Uterus (tissue), 2 donors: ENCODE results near the gene HMX1.

Experiments
- POLR2A ChIP-seq, 2 donors: fragments of 450-650 bp; IDR thresholded peaks; one replicate each; pipeline ENCODE4 v1.6.1; 2016; ENCODE audit warnings: antibody characterized with exemption in 2 of 2, mild to moderate bottlenecking in 1 of 2, moderate library complexity in 1 of 2
- TF ChIP-seq, protein P1 (sequence below), 4 experiments: fragments of 200-600 bp in 2 of 4; fragments of 450-650 bp in 2 of 4; sonication (generic) in 2 of 4; IDR thresholded peaks; one replicate each; pipeline ENCODE4 v1.5.1; 2016 to 2019; ENCODE audit warnings: antibody characterized with exemption in 4 of 4, mild to moderate bottlenecking in 2 of 4, moderate library complexity in 1 of 4

DNA sequence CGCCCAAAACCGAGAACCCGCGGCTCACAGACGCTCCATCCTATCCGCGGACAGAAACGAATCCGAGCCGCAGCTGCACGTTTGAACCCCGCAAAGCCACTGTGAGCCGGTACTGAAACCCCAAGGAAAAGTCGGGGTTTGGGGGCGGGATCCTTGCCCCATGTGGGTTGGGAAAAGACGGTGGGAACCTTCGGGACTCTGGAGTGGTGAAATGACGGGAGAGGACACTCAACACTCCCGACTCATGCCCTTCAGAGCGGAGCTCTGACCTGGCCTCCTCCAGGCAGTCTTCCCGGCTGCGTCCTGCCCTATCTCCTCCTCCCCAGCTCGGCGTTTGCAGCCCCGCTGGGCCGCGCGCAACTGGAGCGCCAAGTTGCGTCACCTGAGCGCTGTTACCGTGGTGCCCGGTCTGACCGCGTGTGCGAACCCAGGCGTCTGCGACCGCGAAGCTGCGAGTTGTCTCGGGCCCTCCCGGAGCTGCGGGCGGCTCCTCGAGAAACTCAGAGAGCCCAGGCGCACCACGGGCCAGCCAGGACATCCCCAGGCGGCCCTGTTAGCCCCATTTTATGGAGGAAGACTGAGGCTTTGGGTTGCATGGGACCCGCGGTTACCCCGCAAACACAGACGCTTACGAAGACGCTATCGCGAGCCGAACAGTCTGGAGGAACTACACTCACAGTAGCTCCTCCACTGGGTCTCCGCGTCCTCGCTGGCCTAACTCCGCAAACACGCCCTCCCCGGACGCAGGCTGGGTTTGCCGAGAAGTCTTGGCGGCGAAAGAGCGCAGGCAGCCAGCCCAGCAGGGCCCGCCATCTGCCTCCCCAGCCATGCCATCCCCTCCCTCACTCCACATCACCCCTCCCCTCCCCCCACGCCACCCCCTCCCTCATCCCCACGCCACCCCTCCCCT is 20.3 kb upstream of the HMX1 start:
- TF ChIP-seq, protein P1, sequence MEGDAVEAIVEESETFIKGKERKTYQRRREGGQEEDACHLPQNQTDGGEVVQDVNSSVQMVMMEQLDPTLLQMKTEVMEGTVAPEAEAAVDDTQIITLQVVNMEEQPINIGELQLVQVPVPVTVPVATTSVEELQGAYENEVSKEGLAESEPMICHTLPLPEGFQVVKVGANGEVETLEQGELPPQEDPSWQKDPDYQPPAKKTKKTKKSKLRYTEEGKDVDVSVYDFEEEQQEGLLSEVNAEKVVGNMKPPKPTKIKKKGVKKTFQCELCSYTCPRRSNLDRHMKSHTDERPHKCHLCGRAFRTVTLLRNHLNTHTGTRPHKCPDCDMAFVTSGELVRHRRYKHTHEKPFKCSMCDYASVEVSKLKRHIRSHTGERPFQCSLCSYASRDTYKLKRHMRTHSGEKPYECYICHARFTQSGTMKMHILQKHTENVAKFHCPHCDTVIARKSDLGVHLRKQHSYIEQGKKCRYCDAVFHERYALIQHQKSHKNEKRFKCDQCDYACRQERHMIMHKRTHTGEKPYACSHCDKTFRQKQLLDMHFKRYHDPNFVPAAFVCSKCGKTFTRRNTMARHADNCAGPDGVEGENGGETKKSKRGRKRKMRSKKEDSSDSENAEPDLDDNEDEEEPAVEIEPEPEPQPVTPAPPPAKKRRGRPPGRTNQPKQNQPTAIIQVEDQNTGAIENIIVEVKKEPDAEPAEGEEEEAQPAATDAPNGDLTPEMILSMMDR (IDR thresholded peaks at IDR 0.05): no peak
- no peak for TF ChIP-seq POLR2A (IDR thresholded peaks at IDR 0.05)
